Femur (tissue), 1 donor: ENCODE results near the gene MAGEA4.

Experiments
- DNase-seq: peaks from one replicate; pipeline ENCODE4 v3.0.0-alpha.2; 2017

MAGEA4 gene

DNA sequence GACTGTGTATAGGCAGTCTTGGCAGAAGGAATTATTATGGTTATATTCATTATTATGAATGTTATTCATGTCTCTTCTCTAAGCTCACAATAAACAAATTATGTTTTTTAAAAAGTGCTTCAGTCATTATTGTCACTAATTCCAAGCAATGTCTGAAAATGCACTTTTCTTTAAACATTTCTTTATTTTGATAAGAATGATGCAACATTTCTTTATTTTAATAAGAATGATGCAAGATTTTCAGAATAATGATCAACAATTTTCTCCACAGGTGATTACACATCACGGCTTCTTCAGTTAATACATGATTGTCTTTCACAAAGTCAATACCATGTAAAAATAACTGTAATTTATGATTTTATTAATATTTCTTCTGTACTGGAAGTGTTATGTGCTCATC, 22.7 kb downstream of the MAGEA4 start:
- DNase-seq, result no peak

DNA sequence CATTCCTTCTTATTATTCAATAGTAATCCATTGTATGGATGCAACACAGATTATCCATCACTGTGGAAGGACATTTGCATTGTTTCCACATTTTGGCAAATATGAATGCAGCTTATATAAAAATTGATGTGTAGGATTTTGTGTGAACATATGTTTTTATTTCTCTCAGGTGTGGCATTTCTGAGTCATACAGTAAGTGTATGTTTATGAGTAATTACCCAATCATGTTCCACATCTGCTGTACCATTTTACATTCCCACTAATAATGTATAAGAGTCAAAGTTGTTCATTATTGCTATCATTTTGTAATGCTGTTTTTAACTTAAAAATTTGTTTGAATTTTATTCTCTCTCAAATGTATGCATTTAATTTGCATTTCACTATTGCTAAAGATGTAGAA, 25.5 kb downstream of the MAGEA4 start:
- no peak for DNase-seq

DNA sequence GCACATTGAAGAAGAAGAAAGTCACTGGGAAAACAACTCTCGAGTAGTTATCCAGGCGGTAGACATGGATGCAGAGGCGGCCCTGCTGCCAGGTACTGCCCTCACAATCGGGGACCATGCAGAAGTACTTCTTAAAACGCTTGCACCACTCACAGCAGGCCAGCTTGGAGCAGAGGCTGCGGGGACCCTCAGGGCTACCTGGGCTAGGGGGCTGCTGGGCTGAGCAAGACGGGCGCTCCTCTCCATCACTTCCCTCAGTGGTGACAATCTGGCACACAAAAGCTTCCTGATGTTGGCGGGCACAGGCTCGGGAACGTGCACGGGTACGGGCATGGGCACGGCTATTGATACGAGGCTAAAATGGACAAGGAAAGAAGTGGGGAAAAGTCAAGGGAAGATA, 42.0 kb downstream of the MAGEA4 start:
- DNase-seq, result no peak

GRCh38 chrX:151958101-151958500, 45.4 kb downstream of the MAGEA4 start:
- no peak for DNase-seq

GRCh38 chrX:151962034-151962433, 49.3 kb downstream of the MAGEA4 start:
- DNase-seq, result no peak

- no peak for DNase-seq
These were observed 53.5 kb downstream of the MAGEA4 start for GRCh38 chrX:151966236-151966635.

- DNase-seq, result no peak
These were observed 57.3 kb downstream of the MAGEA4 start for GRCh38 chrX:151970027-151970426.

DNA sequence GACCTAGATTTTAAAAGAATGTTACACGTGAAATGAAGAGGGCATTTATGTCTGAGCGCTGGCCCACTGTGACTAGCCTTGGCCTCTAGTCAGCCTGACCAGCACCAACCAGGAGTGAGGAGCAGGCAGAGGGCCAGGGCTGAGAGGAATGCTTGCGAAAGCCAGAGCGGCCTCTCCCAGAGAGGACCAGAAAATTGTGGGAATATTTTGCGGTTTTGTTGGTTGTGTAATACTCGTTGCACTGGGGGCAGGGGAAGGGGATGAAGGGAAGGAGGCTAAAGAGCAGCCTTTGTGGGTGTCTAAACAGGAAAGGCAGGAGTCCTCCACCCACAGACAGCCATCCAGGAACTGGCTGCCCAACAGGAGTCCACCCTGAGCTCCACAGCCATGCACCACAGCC, 58.0 kb downstream of the MAGEA4 start:
- DNase-seq, result peak; percentile 65

GRCh38 chrX:151973060-151973661, 60.5 kb downstream of the MAGEA4 start:
- no peak for DNase-seq

DNA sequence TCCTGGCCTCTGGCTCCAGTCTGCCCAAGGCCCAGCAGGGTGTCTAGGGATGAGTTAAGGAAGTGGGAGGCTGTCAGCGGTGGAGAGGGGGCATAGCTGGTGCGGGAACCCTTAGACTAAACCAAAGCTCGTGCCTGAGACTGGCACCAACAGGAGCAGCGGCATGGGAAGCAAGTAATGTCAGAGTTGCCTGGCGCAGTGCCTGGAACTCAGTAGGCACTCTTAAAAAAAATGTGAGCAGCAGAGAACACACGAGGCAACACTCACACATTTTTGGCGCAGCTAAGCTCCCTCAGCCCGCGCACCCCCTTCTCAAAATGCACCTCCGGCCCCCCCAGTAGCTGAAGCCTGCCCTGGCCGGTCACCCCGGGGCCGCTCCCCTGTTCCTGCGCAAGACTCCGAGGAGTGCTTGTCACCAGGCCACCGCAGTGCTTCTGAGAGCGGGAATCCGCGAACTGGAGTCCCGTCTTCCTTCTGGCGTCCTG, 61.2 kb downstream of the MAGEA4 start:
- DNase-seq, result peak; percentile 40
